IPS-15b (cell line): ENCODE measurements around the gene RNF11.

ENCODE experiments used
- H3K27me3 ChIP-seq: one replicate; pipeline ENCODE4 v1.6.1; 2013; ENCODE audit warnings: low read length; ENCODE audit not compliant: control insufficient read depth, insufficient read depth
- H3K36me3 ChIP-seq: one replicate; pipeline ENCODE4 v1.6.1; 2013; ENCODE audit warnings: low read length; ENCODE audit not compliant: control insufficient read depth, insufficient read depth
- H3K4me1 ChIP-seq: one replicate; pipeline ENCODE4 v1.6.1; 2013; ENCODE audit warnings: mild to moderate bottlenecking, low read length; ENCODE audit not compliant: control insufficient read depth, insufficient read depth
- H3K4me3 ChIP-seq: one replicate; pipeline ENCODE4 v1.5.1; 2013; ENCODE audit warnings: low read depth, low read length
- H3K9ac ChIP-seq: one replicate; pipeline ENCODE4 v1.6.1; 2013; ENCODE audit warnings: low read depth, mild to moderate bottlenecking, low read length
- H3K9me3 ChIP-seq: one replicate; pipeline ENCODE4 v1.6.1; 2013; ENCODE audit warnings: mild to moderate bottlenecking, low read length; ENCODE audit not compliant: control insufficient read depth, insufficient read depth

The RNF11 gene

DNA sequence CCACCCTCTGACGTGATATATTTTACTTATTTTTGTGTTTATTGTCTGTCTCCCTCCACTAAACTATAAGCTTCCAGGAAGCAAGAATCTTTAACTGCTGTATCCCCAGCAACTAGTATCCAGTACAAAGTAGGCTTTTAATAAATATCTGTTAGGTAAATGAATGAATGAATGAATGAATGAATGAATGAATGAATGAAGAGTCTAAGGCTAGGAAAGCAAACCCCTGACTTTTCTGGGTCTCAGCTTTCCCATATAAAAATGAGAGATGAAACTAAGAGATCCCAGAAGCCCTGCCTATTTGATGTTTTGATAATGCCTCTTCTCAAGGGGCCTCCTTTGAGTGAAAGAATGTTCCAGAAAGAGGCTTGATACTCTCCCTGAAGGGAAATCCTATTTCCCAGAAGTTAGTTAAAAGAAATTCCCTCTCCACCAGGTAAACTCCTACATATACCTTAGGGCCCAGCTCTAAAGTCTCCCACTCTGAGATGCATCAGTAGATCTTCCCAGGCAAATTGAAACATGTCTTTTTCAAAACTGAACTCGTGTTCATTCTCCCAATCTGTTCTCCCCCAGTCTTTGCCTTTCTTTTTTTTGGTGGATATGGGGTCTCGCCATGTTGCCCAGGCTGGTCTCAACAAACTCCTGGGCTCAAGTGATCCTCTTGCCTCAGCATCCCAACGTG lies 86.5 kb downstream of the RNF11 start:
- Histone ChIP-seq H3K27me3 (no peaks in the 10 kb centered on the region), H3K4me1 (peaks cover 2% of the 10 kb centered on the region), H3K9ac (no peak overlapping the region), H3K9me3 (no peaks in the 10 kb centered on the region), H3K4me3 (no peak overlapping the region), H3K36me3 (no peaks in the 10 kb centered on the region)
